PC-3 (cell line): ENCODE data around the gene AKAP9. TPM values are rescaled to one million over a fixed set of nuclear protein-coding genes. Genes with fewer than 3 reads are reported as not detected.
A peak's percentile ranks its signal among the peaks of the same experiment; 100 is the strongest.

Experiments used
- ATAC-seq: fragments of 200-7000 bp; cut with Tn5 transposase; 2 replicates; pipeline ENCODE4 v1.9.1; 2020; ENCODE audit warnings: mild to moderate bottlenecking, moderate library complexity
- BruUV-seq: library from RNA; stranded (reverse); fragments of 400-500 nt; replicated peaks from 2 replicates; lab custom pipeline; 2021; lab: Mats Ljungman, UMichigan
- CTCF ChIA-PET: fragments of 300-600 bp; sonication (Branson Sonifier 250); formaldehyde crosslinking; loops from one replicate; lab custom pipeline; 2022; ENCODE audit warnings: antibody characterized with exemption; lab: Charles Lee
- POLR2A ChIA-PET: fragments of 300-600 bp; sonication (Branson Sonifier 250); formaldehyde crosslinking; loops from one replicate; lab custom pipeline; 2022; ENCODE audit warnings: antibody characterized with exemption; ENCODE audit not compliant: unreplicated experiment; lab: Charles Lee
- DNase-seq: peaks from one replicate; pipeline ENCODE4 v3.0.0-alpha.2; 2015
- H2AFZ ChIP-seq: fragments of 300-600 bp; sonication (generic); 2 replicates; pipeline ENCODE4 v1.6.0; 2016; ENCODE audit warnings: antibody characterized with exemption, low read length
- H3F3A ChIP-seq: fragments of 300-600 bp; sonication (generic); one replicate; pipeline ENCODE4 v1.6.0; 2017; ENCODE audit warnings: antibody characterized with exemption, low read length, control low read depth, mild to moderate bottlenecking; ENCODE audit not compliant: unreplicated experiment
- H3K27ac ChIP-seq: fragments of 300-600 bp; sonication (generic); 2 replicates; pipeline ENCODE4 v1.5.1; 2016; ENCODE audit warnings: mild to moderate bottlenecking, low read length
- H3K27me3 ChIP-seq: fragments of 300-600 bp; sonication (generic); 2 replicates; pipeline ENCODE4 v1.6.1; 2016; ENCODE audit warnings: low read length, mixed read lengths
- H3K36me3 ChIP-seq: fragments of 300-600 bp; sonication (generic); 2 replicates; pipeline ENCODE4 v1.6.1; 2016; ENCODE audit warnings: low read depth, mixed run types, low read length, mixed read lengths
- H3K4me1 ChIP-seq: fragments of 300-600 bp; sonication (generic); 2 replicates; pipeline ENCODE4 v1.5.1; 2016; ENCODE audit warnings: low read length; ENCODE audit not compliant: insufficient read depth
- H3K4me2 ChIP-seq: fragments of 300-600 bp; sonication (generic); 2 replicates; pipeline ENCODE4 v1.6.0; 2016; ENCODE audit warnings: low read length
- H3K4me3 ChIP-seq: fragments of 300-600 bp; sonication (generic); 2 replicates; pipeline ENCODE4 v1.5.1; 2016; ENCODE audit warnings: mild to moderate bottlenecking, low read length, mixed read lengths
- H3K79me2 ChIP-seq: fragments of 300-600 bp; sonication (generic); 2 replicates; pipeline ENCODE4 v1.6.1; 2017; ENCODE audit warnings: low read length, mixed read lengths
- H3K9ac ChIP-seq: fragments of 300-600 bp; sonication (generic); 2 replicates; pipeline ENCODE4 v1.6.0; 2016; ENCODE audit warnings: mild to moderate bottlenecking, low read length
- H3K9me2 ChIP-seq: fragments of 300-600 bp; sonication (generic); replicated peaks from 2 replicates; pipeline ENCODE4 v1.6.1; 2016; ENCODE audit warnings: mixed run types, low read length, mixed read lengths
- H3K9me3 ChIP-seq: fragments of 300-600 bp; sonication (generic); 2 replicates; pipeline ENCODE4 v1.6.1; 2016; ENCODE audit warnings: low read length, mixed read lengths
- H4K20me1 ChIP-seq: fragments of 300-600 bp; sonication (generic); 2 replicates; pipeline ENCODE4 v1.6.1; 2016; ENCODE audit warnings: low read length, mixed read lengths
- EZH2 ChIP-seq: fragments of 300-600 bp; sonication (generic); IDR thresholded peaks from one replicate; pipeline ENCODE4 v1.6.1; 2017; ENCODE audit warnings: antibody characterized with exemption, mild to moderate bottlenecking, low read length; ENCODE audit not compliant: unreplicated experiment
- EZH2phosphoT487 ChIP-seq: fragments of 300-600 bp; sonication (generic); IDR thresholded peaks from 2 replicates; pipeline ENCODE4 v1.6.1; 2018; ENCODE audit warnings: mild to moderate bottlenecking, antibody characterized with exemption, low read length, borderline replicate concordance
- intact Hi-C: fragments of 100-400 bp; cut with micrococcal nuclease; formaldehyde crosslinking; loops from 2 replicates; pipeline ENCODE4 v1.9.0; 2023
- total RNA-seq: library from RNA; depleted of rRNA; stranded (reverse); fragments of >200 nt; gene quantifications from 2 replicates; pipeline ENCODE4 v1.2.3, GENCODE V29; 2014
- TF ChIP-seq, protein P1 (sequence below): fragments of 300-600 bp; sonication (generic); conservative IDR thresholded peaks from 2 replicates; pipeline ENCODE4 v1.5.1; 2017; ENCODE audit warnings: antibody characterized with exemption, low read depth, mild to moderate bottlenecking, low read length

Gene AKAP9
- total RNA-seq, 1 experiment from 2014 or later = 24.9 TPM

DNA sequence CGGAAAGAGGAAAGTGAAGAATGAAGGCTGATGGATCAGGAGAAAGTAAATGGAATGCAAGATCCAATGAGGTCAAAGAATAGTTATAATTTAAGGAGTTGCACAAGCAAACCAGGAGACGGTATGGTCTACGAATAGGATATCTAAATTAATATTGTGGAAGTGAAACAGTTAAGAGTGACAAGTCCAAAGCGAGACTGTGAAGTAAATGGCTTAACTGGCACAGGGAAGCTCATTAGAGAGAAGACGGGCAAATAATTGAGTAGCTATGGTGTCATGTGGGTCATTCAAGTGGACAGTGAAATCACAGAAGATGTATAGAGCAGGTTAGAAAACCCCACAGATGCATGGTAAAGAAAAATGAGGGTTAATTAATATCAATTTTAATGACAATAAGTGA is 190.4 kb downstream of the AKAP9 start:
- Histone ChIP-seq H3K9me2 (no peaks in the 10 kb centered on the region), H3K27ac (no peak overlapping the region), H3F3A (no peaks in the 10 kb centered on the region), H3K4me2 (no peak overlapping the region), H4K20me1 (peaks cover 28% of the 10 kb centered on the region), H3K4me1 (peaks cover 22% of the 10 kb centered on the region; the same call in 1 of the 2 replicates), H2AFZ (no peak overlapping the region), H3K4me3 (no peak overlapping the region), H3K9ac (no peak overlapping the region), H3K79me2 (peaks cover 47% of the 10 kb centered on the region), H3K36me3 (peaks cover 22% of the 10 kb centered on the region; the same call in 1 of the 2 replicates), H3K9me3 (no peaks in the 10 kb centered on the region), H3K27me3 (no peaks in the 10 kb centered on the region)
- TF ChIP-seq, protein P1, sequence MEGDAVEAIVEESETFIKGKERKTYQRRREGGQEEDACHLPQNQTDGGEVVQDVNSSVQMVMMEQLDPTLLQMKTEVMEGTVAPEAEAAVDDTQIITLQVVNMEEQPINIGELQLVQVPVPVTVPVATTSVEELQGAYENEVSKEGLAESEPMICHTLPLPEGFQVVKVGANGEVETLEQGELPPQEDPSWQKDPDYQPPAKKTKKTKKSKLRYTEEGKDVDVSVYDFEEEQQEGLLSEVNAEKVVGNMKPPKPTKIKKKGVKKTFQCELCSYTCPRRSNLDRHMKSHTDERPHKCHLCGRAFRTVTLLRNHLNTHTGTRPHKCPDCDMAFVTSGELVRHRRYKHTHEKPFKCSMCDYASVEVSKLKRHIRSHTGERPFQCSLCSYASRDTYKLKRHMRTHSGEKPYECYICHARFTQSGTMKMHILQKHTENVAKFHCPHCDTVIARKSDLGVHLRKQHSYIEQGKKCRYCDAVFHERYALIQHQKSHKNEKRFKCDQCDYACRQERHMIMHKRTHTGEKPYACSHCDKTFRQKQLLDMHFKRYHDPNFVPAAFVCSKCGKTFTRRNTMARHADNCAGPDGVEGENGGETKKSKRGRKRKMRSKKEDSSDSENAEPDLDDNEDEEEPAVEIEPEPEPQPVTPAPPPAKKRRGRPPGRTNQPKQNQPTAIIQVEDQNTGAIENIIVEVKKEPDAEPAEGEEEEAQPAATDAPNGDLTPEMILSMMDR = no peak
- TF ChIP-seq EZH2 (no peak), EZH2phosphoT487 (no peak)
- CTCF ChIA-PET = no interaction called here
- DNase-seq = no peak
- intact Hi-C loops = no loop called here
- no TSS peak for BruUV-seq
- ATAC-seq = no peak
- POLR2A ChIA-PET = no interaction called here

DNA sequence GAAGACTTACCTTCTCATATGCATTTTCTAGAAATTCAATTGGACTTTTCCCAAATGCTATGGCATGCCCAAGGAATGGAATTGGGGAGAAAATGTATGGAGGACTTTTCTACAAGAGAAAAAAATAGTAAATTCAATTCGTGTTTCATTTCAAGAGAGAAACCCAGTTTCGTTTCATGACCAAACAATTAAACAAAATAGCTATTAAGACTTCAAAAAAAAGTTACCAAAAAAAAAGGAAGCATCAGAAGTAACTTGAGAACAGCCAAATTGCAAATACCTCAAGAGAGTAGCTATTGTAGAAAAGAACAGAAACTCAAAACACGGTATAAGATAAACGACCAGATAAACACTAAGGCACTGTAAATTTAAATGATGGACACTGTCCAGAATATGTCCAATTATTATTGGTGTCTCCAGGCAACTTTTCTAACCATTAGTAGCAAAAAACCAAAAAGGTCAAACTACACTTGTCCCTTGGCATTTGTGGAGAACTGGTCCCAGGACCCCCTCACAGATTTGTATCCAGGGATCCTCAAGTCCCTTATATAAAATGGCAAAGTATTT is 191.2 kb downstream of the AKAP9 start:
- Histone ChIP-seq H3K4me2 (peak overlapping the region; percentile 95), H3K27ac (no peak overlapping the region), H2AFZ (no peak overlapping the region), H4K20me1 (peaks cover 28% of the 10 kb centered on the region), H3K36me3 (peaks cover 22% of the 10 kb centered on the region; the same call in 1 of the 2 replicates), H3K9me3 (no peaks in the 10 kb centered on the region), H3K4me1 (peaks cover 22% of the 10 kb centered on the region; the same call in 1 of the 2 replicates), H3K4me3 (peak overlapping the region; percentile 82), H3K9ac (no peak overlapping the region), H3K9me2 (no peaks in the 10 kb centered on the region), H3F3A (no peaks in the 10 kb centered on the region), H3K79me2 (peaks cover 47% of the 10 kb centered on the region), H3K27me3 (no peaks in the 10 kb centered on the region)
- POLR2A ChIA-PET = no interaction called here
- ATAC-seq (no peak), DNase-seq (no peak)
- BruUV-seq = no TSS peak
- intact Hi-C loops = no loop called here
- TF ChIP-seq, protein P1 = no peak
- TF ChIP-seq EZH2phosphoT487 = no peak
- TF ChIP-seq EZH2 = no peak
- CTCF ChIA-PET = interaction anchor here (0.6 to 1.0 kb wide), 2 partner anchors 37 kb away, joined by 4 read pairs; no protein-coding TSS in a partner anchor

DNA sequence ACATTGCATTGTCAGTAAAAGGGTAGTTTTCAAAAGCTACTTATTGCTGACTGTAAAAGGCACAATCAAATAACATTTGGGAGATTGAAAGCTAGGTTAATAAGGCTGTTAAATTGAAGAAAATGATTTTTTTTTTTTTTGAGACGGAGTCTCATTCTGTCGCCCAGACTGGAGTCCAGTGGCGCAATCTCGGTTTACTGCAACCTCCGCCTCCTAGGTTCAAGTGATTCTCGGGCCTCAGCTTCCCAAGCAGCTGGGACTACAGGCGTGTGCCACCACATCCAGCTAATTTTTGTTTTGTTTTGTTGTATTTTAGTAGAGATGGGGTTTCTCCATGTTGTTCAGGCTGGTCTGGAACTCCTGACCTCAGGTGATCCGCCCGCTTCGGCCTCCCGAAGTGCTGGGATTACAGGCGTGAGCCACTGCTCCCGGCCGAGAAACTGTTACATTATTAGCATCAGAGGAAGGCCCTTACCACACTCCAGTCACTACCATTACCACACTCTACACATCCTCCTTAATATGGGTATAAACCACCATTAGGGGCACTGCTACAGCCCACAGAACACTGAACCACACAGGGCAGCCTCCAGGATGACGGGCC is 192.6 kb downstream of the AKAP9 start:
- peaks cover 22% of the 10 kb centered on the region; the same call in 1 of the 2 replicates for H3K4me1 ChIP-seq
- peak overlapping the region; percentile 96 for H3K9ac ChIP-seq
- peak overlapping the region; percentile 82 for H3K4me3 ChIP-seq
- BruUV-seq = TSS peak; percentile 24
- H3K4me2 ChIP-seq = peak overlapping the region; percentile 95
- H4K20me1 ChIP-seq = peaks cover 28% of the 10 kb centered on the region
- peak overlapping the region; percentile 96; the same call in 1 of the 2 replicates for H2AFZ ChIP-seq
- H3K27ac ChIP-seq = no peak overlapping the region
- no peaks in the 10 kb centered on the region for H3K9me2 ChIP-seq
- CTCF ChIA-PET = interaction anchor here (1.0 kb wide), 1 partner anchor 38 kb away, joined by 4 read pairs; no protein-coding TSS in a partner anchor
- no peaks in the 10 kb centered on the region for H3F3A ChIP-seq
- ATAC-seq (peak; percentile 18), DNase-seq (no peak)
- H3K27me3 ChIP-seq = no peaks in the 10 kb centered on the region
- peaks cover 47% of the 10 kb centered on the region for H3K79me2 ChIP-seq
- H3K9me3 ChIP-seq = no peaks in the 10 kb centered on the region
- peaks cover 18% of the 10 kb centered on the region; the same call in 1 of the 2 replicates for H3K36me3 ChIP-seq
- POLR2A ChIA-PET = no interaction called here
- TF ChIP-seq EZH2phosphoT487 = no peak
- no peak for TF ChIP-seq EZH2
- TF ChIP-seq, protein P1 = no peak
- intact Hi-C loops = no loop called here
